GM12873 (cell line): ENCODE measurements around the gene ETV3L.

ENCODE experiments used
- CTCF ChIP-seq: IDR thresholded peaks from 2 replicates; pipeline ENCODE4 v1.5.1; 2012; ENCODE audit warnings: low read depth, mild to moderate bottlenecking, moderate library complexity, low read length, control low read depth; ENCODE audit not compliant: insufficient read depth; ENCODE audit errors: missing control alignments

ETV3L gene

GRCh38 chr1:157132111-157132510, 32.5 kb upstream of the ETV3L start:
- no peak for TF ChIP-seq CTCF

GRCh38 chr1:157131281-157131680, 31.7 kb upstream of the ETV3L start:
- no peak for TF ChIP-seq CTCF

DNA sequence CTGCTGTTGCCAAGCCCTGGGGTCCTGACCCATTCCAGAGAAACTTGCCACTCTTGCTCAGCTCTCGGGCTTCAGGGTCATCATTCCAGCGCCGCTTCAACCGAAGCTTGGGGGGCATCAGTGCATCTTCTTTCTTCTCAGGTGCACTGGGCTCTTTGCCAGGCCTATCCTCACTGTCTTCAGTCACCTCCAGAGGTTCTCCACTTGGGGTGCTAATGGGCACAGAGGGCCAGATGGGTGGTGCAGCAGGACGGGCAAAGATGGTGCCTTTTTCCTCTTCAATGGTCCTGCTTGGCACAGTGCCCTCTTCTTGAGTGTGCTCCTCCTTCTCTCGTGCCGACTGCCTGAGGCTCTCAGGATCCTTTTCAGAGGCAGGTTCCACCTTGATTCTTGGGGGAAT, 25.2 kb upstream of the ETV3L start:
- peak; percentile 35 for TF ChIP-seq CTCF

DNA sequence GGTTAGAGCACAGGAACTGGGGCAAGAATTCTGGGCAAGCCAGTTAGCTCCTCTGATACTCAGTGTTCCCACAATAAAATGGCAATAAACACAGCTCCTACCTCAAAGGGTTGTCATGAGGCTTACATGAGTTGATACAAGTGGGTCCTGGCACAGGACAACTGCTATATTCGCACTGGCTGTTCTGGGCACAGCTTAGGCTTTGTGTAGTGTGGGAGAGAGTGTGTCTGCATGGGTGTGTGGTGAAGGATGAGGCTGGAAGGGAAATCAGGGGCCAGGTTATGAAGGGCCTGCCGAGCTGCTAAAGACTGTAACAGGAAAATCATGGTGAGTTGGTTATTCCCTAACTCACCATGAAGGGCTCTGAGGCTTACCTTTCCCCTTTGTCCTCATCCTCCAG, 19.8 kb upstream of the ETV3L start:
- no peak for TF ChIP-seq CTCF

DNA sequence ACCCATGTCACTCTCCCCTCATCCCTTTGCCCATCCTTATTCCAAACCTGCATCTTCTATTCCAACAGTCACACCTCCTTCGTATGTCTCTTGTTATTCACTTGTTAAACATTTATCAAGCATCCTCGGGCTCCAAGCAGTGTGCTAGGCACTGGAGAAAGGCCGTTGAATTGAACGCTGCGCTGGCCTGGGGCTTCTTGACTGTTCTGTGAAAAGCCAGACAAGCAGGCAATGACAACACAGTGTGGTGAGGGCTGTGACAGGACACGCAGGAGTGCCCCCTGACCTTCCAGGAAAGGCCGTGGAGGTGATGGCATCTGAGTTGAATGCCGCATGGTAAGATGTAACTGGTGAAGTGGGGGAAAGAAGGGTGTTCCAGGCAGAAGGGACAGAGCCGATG, 19.4 kb upstream of the ETV3L start:
- no peak for TF ChIP-seq CTCF

- no peak for TF ChIP-seq CTCF
Observed at GRCh38 chr1:157117527-157118057, 18.0 kb upstream of the ETV3L start.

- no peak for TF ChIP-seq CTCF
Observed at GRCh38 chr1:157116737-157117103, 17.1 kb upstream of the ETV3L start.
